Mesenchymal stem cell (in vitro differentiated cells and primary cell): ENCODE results near the gene ADCYAP1R1.

ENCODE experiments used
- DNase-seq: peaks from one replicate; pipeline ENCODE4 v3.0.0-alpha.2; 2013
- H2AFZ ChIP-seq: one replicate; pipeline ENCODE4 v1.6.1; 2013; ENCODE audit warnings: low read depth, mild to moderate bottlenecking, control low read depth, inconsistent platforms, low read length, moderate library complexity
- H2AK5ac ChIP-seq: 2 replicates; pipeline ENCODE4 v1.6.1; 2013; ENCODE audit warnings: low read length, moderate library complexity, mild to moderate bottlenecking, inconsistent platforms; ENCODE audit not compliant: severe bottlenecking
- H2BK120ac ChIP-seq: one replicate; pipeline ENCODE4 v1.6.1; 2013; ENCODE audit warnings: low read depth, mild to moderate bottlenecking, inconsistent platforms, low read length, moderate library complexity
- H2BK12ac ChIP-seq, 2 experiments: one replicate each; pipeline ENCODE4 v1.6.1; 2013; ENCODE audit warnings: inconsistent platforms in 2 of 2, low read length in 2 of 2, mild to moderate bottlenecking in 2 of 2, moderate library complexity in 2 of 2, control low read depth in 1 of 2
- H2BK15ac ChIP-seq: one replicate; pipeline ENCODE4 v1.6.1; 2013; ENCODE audit warnings: mild to moderate bottlenecking, low read depth, inconsistent platforms; ENCODE audit not compliant: poor library complexity, severe bottlenecking
- H2BK5ac ChIP-seq: 2 replicates; pipeline ENCODE4 v1.6.1; 2013; ENCODE audit warnings: low read depth, mild to moderate bottlenecking, low read length, control low read depth, inconsistent platforms; ENCODE audit not compliant: poor library complexity, severe bottlenecking
- H3K14ac ChIP-seq, 2 experiments: one replicate each; pipeline ENCODE4 v1.6.1; 2013; ENCODE audit warnings: inconsistent platforms in 2 of 2, low read length in 2 of 2, control low read depth in 1 of 2, mild to moderate bottlenecking in 1 of 2, moderate library complexity in 1 of 2
- H3K18ac ChIP-seq, 2 experiments: one replicate each; pipeline ENCODE4 v1.6.1; 2013; ENCODE audit warnings: inconsistent platforms in 2 of 2, low read length in 2 of 2, control low read depth in 1 of 2, low read depth in 1 of 2, mild to moderate bottlenecking in 1 of 2
- H3K23ac ChIP-seq, 2 experiments: one replicate each; pipeline ENCODE4 v1.6.1; 2013; ENCODE audit warnings: inconsistent platforms in 2 of 2, low read length in 2 of 2, mild to moderate bottlenecking in 2 of 2, moderate library complexity in 2 of 2, control low read depth in 1 of 2
- H3K27ac ChIP-seq: 2 replicates; pipeline ENCODE4 v1.5.1; 2013; ENCODE audit warnings: mild to moderate bottlenecking, moderate library complexity, low read length, control low read depth, inconsistent platforms; ENCODE audit not compliant: poor library complexity, severe bottlenecking
- H3K27me3 ChIP-seq, 2 experiments: 2 replicates each; pipeline versions ENCODE4 v1.6.1 to v1.7.0; 2013; ENCODE audit warnings: low read length in 2 of 2, mild to moderate bottlenecking in 2 of 2, moderate library complexity in 2 of 2, control low read depth in 1 of 2, inconsistent platforms in 1 of 2; ENCODE audit not compliant: control insufficient read depth in 1 of 2, insufficient read depth in 1 of 2
- H3K36me3 ChIP-seq, 2 experiments: 2 replicates each; pipeline versions ENCODE4 v1.6.1 to v1.7.0; 2013; ENCODE audit warnings: low read length in 2 of 2, control low read depth in 1 of 2, inconsistent platforms in 1 of 2, low read depth in 1 of 2, mild to moderate bottlenecking in 1 of 2; ENCODE audit not compliant: insufficient read depth in 2 of 2, control insufficient read depth in 1 of 2
- H3K4ac ChIP-seq, 2 experiments: one replicate each; pipeline ENCODE4 v1.6.1; 2013; ENCODE audit warnings: inconsistent platforms in 2 of 2, low read length in 2 of 2, mild to moderate bottlenecking in 2 of 2, moderate library complexity in 2 of 2, control low read depth in 1 of 2, low read depth in 1 of 2
- H3K4me1 ChIP-seq: 2 replicates; pipeline ENCODE4 v1.6.1; 2013; ENCODE audit warnings: low read depth, low read length, control low read depth; ENCODE audit not compliant: control insufficient read depth, insufficient read depth
- H3K4me2 ChIP-seq: 2 replicates; pipeline ENCODE4 v1.6.1; 2013; ENCODE audit warnings: low read length, mild to moderate bottlenecking, inconsistent platforms; ENCODE audit not compliant: poor library complexity, severe bottlenecking
- H3K4me3 ChIP-seq, 2 experiments: 2 replicates each; pipeline versions ENCODE4 v1.5.1 to v1.7.0; 2013; ENCODE audit warnings: low read length in 2 of 2, mild to moderate bottlenecking in 2 of 2, control low read depth in 1 of 2, low read depth in 1 of 2; ENCODE audit not compliant: insufficient read depth in 1 of 2
- H3K79me1 ChIP-seq: replicated peaks from 2 replicates; pipeline ENCODE4 v1.6.1; 2013; ENCODE audit warnings: mild to moderate bottlenecking, control low read depth, low read length, inconsistent platforms; ENCODE audit not compliant: poor library complexity, severe bottlenecking
- H3K9ac ChIP-seq: 2 replicates; pipeline ENCODE4 v1.7.0; 2013; ENCODE audit warnings: mild to moderate bottlenecking, low read length, moderate library complexity
- H3K9me3 ChIP-seq: 2 replicates; pipeline ENCODE4 v1.7.0; 2013; ENCODE audit warnings: mild to moderate bottlenecking, low read length; ENCODE audit not compliant: control insufficient read depth
- H4K8ac ChIP-seq: one replicate; pipeline ENCODE4 v1.6.1; 2013; ENCODE audit warnings: inconsistent platforms, mild to moderate bottlenecking, low read length, moderate library complexity
- H4K91ac ChIP-seq: one replicate; pipeline ENCODE4 v1.6.1; 2013; ENCODE audit warnings: mild to moderate bottlenecking, low read length, inconsistent platforms
- WGBS: methylation state at CpG from one replicate; pipeline ENCODE4 v1.1.7; 2013; ENCODE audit warnings: mixed read lengths; 5-methylcytosine and 5-hydroxymethylcytosine counted together

The ADCYAP1R1 gene

GRCh38 chr7:31077484-31078362, 25.6 kb downstream of the ADCYAP1R1 start:
- H2BK120ac ChIP-seq, result no peak overlapping the region
- DNase-seq, result no peak
- WGBS, result 91% methylated on average over 10 of the region's 10 CpGs
- H4K91ac ChIP-seq, result no peak overlapping the region
- no peak overlapping the region for H2AFZ ChIP-seq
- no peaks in the 10 kb centered on the region for H3K9me3 ChIP-seq
- no peak overlapping the region for H2BK5ac ChIP-seq
- H3K4me1 ChIP-seq, result no peaks in the 10 kb centered on the region
- peak overlapping the region in 1 of 2 experiments; percentile 63 for H3K14ac ChIP-seq
- no peak overlapping the region for H3K23ac ChIP-seq
- H3K9ac ChIP-seq, result no peak overlapping the region
- no peak overlapping the region for H2AK5ac ChIP-seq
- H3K4ac ChIP-seq, result no peak overlapping the region
- H3K4me2 ChIP-seq, result no peak overlapping the region
- H2BK12ac ChIP-seq, result no peak overlapping the region
- peak overlapping the region; percentile 16 for H4K8ac ChIP-seq
- H3K27me3 ChIP-seq, result peaks cover 16 to 40% of the 10 kb centered on the region in 2 experiments
- H3K4me3 ChIP-seq, result no peak overlapping the region
- H3K27ac ChIP-seq, result no peak overlapping the region
- H2BK15ac ChIP-seq, result no peak overlapping the region
- peaks cover 0 to 2% of the 10 kb centered on the region in 2 experiments for H3K36me3 ChIP-seq
- no peaks in the 10 kb centered on the region for H3K79me1 ChIP-seq
- no peak overlapping the region for H3K18ac ChIP-seq

- 91% methylated on average over 22 of the region's 24 CpGs for WGBS
- H3K36me3 ChIP-seq, result no peaks in the 10 kb centered on the region
Observed at GRCh38 chr7:31078363-31078990, 26.4 kb downstream of the ADCYAP1R1 start.

GRCh38 chr7:31079126-31079823, 27.2 kb downstream of the ADCYAP1R1 start:
- H3K23ac ChIP-seq, result no peak overlapping the region
- DNase-seq, result no peak
- H2BK15ac ChIP-seq, result no peak overlapping the region
- no peak overlapping the region for H3K4me3 ChIP-seq
- H3K9ac ChIP-seq, result no peak overlapping the region
- H2BK12ac ChIP-seq, result no peak overlapping the region
- no peak overlapping the region for H2AFZ ChIP-seq
- no peak overlapping the region for H2AK5ac ChIP-seq
- no peak overlapping the region for H2BK120ac ChIP-seq
- WGBS, result 76% methylated on average over 7 of the region's 11 CpGs
- H3K9me3 ChIP-seq, result no peaks in the 10 kb centered on the region
- no peak overlapping the region for H3K4me2 ChIP-seq
- H3K79me1 ChIP-seq, result no peaks in the 10 kb centered on the region
- no peaks in the 10 kb centered on the region for H3K4me1 ChIP-seq
- H3K14ac ChIP-seq, result no peak overlapping the region
- H3K27me3 ChIP-seq, result peaks cover 16 to 44% of the 10 kb centered on the region in 2 experiments
- H4K8ac ChIP-seq, result no peak overlapping the region
- no peak overlapping the region for H4K91ac ChIP-seq
- no peaks in the 10 kb centered on the region for H3K36me3 ChIP-seq
- H2BK5ac ChIP-seq, result no peak overlapping the region
- no peak overlapping the region for H3K18ac ChIP-seq
- H3K4ac ChIP-seq, result no peak overlapping the region
- no peak overlapping the region for H3K27ac ChIP-seq

More at GRCh38 chr7:31078363-31078990, 26.4 kb downstream of the ADCYAP1R1 start:
- Histone ChIP-seq H3K4me1 (no peaks in the 10 kb centered on the region), H2BK15ac (no peak overlapping the region), H3K18ac (no peak overlapping the region), H3K4me2 (no peak overlapping the region), H4K8ac (peak overlapping the region; percentile 16), H3K9me3 (no peaks in the 10 kb centered on the region), H2AFZ (no peak overlapping the region), H3K9ac (no peak overlapping the region), H2BK12ac (no peak overlapping the region), H2AK5ac (no peak overlapping the region), H2BK5ac (no peak overlapping the region), H3K27ac (no peak overlapping the region), H3K4ac (no peak overlapping the region), H3K4me3 (no peak overlapping the region), H3K27me3 (peaks cover 16 to 42% of the 10 kb centered on the region in 2 experiments), H2BK120ac (no peak overlapping the region), H4K91ac (no peak overlapping the region), H3K79me1 (no peaks in the 10 kb centered on the region), H3K14ac (no peak overlapping the region), H3K23ac (no peak overlapping the region)
- no peak for DNase-seq
